Measurements from ENCODE around the gene ALG6.
A peak's percentile ranks its signal among the peaks of the same experiment; 100 is the strongest.
"Not testable (repeated sequence)": the region's sequence is repeated elsewhere in the genome, so short reads cannot be mapped to it uniquely, and the experiment has no call there.

ALG6 gene

GRCh38 chr1:63418101-63418500 is 50.7 kb downstream of the ALG6 start:
- DNase-seq = no peak

DNA sequence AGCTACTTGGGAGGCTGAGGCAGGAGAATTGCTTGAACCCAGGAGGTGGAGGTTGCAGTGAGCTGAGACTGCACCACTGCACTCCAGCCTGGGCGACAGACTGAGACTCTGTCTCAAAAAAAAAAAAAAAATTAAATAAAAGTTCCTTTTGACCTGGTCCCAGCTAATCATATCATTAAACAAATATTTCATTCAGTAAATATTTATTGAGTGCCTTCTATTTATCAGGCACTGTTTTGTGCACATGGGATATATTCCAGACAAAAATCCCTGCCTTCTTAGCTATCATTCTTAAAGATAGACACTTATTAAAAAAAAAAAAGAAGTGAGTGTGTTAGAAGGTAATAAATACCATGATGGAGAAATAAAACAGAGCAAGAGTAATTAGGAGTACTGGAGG is 53.3 kb downstream of the ALG6 start:
- not testable (repeated sequence) for DNase-seq

DNA sequence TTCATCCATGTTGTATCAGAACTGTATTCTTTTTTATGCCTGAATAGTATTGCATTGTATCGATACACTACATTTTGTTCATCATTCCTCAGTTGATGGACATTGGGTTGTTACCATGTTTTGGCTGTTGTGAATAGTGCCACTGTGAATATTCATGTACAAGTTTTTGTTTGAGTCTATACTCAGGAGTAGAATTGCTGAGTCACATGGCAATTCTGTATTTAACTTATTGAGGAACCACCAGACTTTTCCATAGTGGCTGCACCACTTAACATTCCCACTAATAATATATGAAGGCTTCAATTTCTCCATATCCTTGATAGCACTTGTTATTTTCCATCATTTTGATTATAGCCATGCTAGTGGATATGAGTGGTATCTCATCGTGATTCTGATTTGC is 56.2 kb downstream of the ALG6 start:
- no peak for DNase-seq

GRCh38 chr1:63428815-63429214 is 61.4 kb downstream of the ALG6 start:
- no peak for DNase-seq

DNA sequence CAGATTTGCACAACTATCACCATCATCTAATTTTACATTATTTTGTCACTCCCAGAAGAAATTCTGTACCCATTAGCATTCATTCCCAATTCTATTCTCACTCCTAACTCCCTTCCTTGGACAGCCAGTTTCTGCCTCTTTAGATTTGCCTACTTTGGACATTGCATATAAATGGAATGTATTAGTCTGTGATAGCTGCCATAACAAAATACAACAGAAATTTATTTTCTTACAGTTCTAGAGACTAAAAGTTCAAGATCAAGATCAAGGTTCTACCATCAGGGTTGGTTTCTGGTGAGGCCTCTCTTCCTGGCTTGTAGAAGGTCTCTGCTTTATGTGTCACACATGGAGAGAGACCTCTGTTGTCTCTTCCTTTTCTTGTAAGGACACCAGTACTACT is 61.9 kb downstream of the ALG6 start:
- no peak for DNase-seq

GRCh38 chr1:63435161-63435560 is 67.7 kb downstream of the ALG6 start:
- DNase-seq = no peak

DNA sequence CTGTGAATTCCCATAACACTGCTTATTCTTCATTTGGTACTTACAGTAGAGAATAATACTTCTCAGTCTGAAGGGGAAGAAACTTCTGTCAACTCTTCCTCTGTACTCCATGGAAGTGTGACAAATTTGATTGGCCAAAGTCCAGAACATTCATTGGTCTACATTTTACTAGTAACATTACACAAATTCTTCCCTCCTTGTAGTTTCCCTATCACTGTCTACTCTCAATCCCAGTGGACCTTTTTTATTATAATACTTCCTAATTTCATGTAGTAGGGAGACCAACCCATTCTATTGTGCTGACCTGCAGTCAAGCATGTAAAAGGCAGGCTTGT is 74.7 kb downstream of the ALG6 start:
- DNase-seq = no peak

DNA sequence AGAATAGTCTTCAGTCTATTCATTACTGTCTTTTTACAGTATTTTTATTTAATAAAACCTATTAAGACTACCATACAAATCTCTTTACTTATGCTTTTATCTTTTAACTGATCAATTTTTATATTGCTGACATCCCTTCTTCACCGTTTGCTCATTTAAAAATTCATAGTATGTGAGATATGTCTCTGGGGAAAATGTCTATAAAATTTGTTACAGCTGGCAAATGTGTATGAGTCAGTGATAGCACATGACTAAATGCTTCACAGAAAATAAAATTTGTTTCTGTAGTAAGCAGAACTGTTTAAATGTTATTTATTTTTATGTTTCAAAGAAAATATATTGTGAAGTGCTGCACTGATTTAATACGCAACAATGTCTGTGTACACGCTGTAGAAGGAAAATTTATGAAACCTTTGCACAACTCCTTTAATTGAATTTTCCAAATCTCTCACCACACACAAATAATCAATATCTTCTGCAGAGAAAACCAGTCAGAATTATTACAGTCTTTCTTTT is 81.4 kb downstream of the ALG6 start:
- no peak for DNase-seq

- DNase-seq = no peak
These were observed 83.0 kb downstream of the ALG6 start for GRCh38 chr1:63450416-63450815.

- DNase-seq = no peak
These were observed 85.8 kb downstream of the ALG6 start for GRCh38 chr1:63453232-63453631.

DNA sequence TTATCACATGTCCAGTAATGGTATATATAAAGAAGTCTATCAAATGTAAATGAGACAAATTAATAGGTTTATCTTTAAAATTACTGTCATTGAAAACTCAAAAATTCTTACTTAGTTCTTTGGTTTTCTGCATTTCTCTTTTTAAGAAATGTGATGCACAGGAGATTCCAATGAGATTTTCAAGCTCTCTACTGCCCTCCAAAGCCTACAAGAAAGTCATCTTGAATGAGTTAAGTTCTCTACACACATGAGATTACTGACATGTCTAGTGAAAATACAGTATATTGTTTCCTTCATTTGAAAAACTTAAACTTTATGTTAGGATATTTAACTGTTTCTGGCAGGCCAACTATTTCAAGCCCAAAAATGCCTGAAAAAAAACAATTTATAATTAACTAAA is 86.8 kb downstream of the ALG6 start:
- peak; percentile 9 to 13 for DNase-seq

DNA sequence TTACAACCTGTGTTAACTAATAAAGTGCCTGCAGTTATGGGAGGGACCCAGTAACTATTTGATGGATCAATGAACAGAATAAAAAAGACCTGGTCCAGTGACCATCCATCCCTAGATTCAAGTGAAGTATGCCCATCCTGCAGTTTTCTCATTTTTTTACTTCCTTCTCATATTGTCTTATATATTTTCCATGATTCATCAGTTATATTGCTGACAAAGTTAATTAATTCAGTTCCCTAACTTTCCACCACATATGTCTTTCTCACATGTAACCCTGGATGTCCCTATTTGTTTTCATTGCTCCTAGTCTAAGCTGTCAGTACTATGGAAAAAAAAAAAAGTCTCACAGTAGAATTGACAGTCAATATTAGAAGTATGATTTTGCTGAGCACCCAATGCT is 91.3 kb downstream of the ALG6 start:
- DNase-seq = no peak

GRCh38 chr1:63461661-63462230 is 94.3 kb downstream of the ALG6 start:
- no peak for DNase-seq

GRCh38 chr1:63463248-63463647 is 95.8 kb downstream of the ALG6 start:
- DNase-seq = peak; percentile 86 to 92

DNA sequence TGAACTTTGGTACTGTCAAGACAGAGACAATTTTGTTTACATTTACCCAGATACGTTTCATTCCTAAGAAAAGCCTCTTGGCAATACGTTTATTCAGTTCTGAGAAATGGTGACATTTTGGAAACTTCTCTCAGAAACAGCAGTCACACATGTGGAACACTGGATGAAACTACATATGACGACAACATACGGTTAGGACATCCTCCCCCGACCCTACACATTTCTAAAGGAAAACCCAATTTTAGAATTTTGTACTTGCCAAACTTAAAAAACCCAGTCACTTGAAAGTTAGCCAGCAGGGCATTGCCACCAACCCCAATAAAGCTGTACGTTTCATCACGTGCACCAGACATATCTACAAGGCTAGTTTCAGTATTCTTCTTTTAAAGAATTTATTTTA is 98.8 kb downstream of the ALG6 start:
- DNase-seq = no peak

DNA sequence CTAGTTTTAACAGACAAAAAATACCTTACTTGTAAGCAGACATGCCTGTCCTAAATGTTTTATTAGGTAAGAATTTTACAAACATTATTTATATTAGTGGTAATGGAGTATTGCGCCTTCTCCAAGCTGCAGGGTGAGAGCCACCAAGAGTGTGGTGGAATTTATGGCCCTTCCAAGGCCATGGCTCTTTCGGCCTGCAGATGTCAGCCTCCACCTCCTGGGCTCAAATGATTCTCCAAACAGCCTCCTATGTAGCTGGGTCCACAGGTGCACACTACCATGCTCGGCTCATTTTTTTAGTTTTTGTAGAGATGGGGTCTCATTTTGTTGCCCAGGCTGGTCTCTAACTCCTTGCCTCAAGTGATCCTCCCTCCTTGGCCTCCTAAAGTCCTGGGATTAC is 99.3 kb downstream of the ALG6 start:
- DNase-seq = no peak

DNA sequence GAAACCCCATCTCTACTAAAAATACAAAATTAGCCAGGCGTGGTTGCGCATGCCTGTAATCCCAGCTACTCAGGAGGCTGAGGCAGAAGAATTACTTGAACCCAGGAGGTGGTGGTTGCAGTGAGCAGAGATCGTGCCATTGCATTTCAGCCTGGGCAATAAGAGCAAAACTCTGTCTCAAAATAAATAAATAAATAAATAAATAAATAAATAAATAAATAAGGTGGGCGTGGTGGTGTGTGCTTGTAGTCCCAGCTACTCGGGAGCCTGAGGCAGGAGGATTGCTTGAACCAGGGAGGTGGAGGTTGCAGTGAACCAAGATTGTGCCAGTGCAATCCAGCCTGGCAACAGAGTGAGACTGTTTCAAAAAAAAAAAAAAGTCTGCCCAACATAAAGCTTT is 101.3 kb downstream of the ALG6 start:
- not testable (repeated sequence) for DNase-seq

- DNase-seq = no peak
These were observed 108.3 kb downstream of the ALG6 start for GRCh38 chr1:63475761-63476160.

- DNase-seq = no peak
These were observed 112.6 kb downstream of the ALG6 start for GRCh38 chr1:63480057-63480456.

DNA sequence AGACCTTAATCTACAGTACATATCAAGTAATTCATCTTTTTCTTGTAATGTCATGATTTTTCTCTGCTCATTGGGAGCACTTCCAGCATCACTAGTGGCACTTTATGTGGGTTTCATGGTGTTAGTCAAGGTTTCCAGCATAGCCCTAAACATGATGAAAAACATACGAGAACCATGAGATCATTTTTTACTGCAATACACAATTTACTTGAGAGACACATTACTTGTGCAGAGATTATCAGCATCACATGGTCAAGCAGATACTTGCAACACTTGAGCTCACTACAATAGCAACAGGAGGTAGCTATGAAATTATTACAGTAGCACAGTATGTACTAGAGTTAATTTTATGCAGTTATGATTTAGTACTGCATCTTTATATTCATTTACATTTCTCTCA is 119.2 kb downstream of the ALG6 start:
- DNase-seq = no peak

- no peak for DNase-seq
These were observed 120.1 kb downstream of the ALG6 start for GRCh38 chr1:63487336-63488065.
